ENCODE measurements around the gene IL20. TPM values are rescaled to one million over a fixed set of nuclear protein-coding genes. Genes with fewer than 3 reads are reported as not detected.

Gene IL20
- total and polyA plus RNA-seq, 2 of the 8 experiments (the other 6 are each of a cell fraction or from before 2014, with no cell fraction given): not detected

- POLR2A ChIA-PET (ENCODE audit: partially characterized antibody): no interaction called here
Observed at GRCh38 chr1:206831650-206832049, 33.8 kb upstream of the IL20 start.

More at GRCh38 chr1:206831650-206832049, 33.8 kb upstream of the IL20 start:
- Histone ChIP-seq H2BK120ac (replicated peaks; ENCODE audit: low read depth, low read length) (no peak overlapping the region), H3K23ac (ENCODE audit: insufficient read length) (no peak overlapping the region), H3K9me3 (ENCODE audit: insufficient read depth in 2 of 2, low read depth in 1 of 2, low read length in 1 of 2) (no peaks in the 10 kb centered on the region), H3K4me2 (ENCODE audit: insufficient read depth in 1 of 2, low read depth in 2 of 2, low read length in 2 of 2) (no peak overlapping the region), H4K20me1 (replicated peaks in 1 of 2; ENCODE audit: control insufficient read depth in 1 of 2, insufficient read depth in 2 of 2, low read length in 2 of 2) (peaks cover 0 to 2% of the 10 kb centered on the region in 2 experiments), H2BK20ac (ENCODE audit: low read length) (no peak overlapping the region), H2BK15ac (ENCODE audit: low read length) (no peak overlapping the region), H2AK5ac (ENCODE audit: low read depth, low read length) (no peak overlapping the region), H3K14ac (ENCODE audit: insufficient read length) (no peak overlapping the region), H3K36me3 (ENCODE audit: control insufficient read depth in 2 of 4, insufficient read depth in 4 of 4, low read length in 3 of 4) (no peaks in the 10 kb centered on the region), H3K27ac (ENCODE audit: low read depth, low read length) (no peak overlapping the region), H3K18ac (ENCODE audit: extremely low read depth, low read length) (no peak overlapping the region), H4K5ac (ENCODE audit: insufficient read length, low read depth, low read length) (no peak overlapping the region), H3K4me3 (ENCODE audit: extremely low read depth in 1 of 4, insufficient read depth in 2 of 4, low read depth in 3 of 4, low read length in 4 of 4) (no peak overlapping the region), H2BK12ac (ENCODE audit: low read depth, low read length) (no peak overlapping the region), H3K79me2 (ENCODE audit: control insufficient read depth in 1 of 2, insufficient read depth in 2 of 2, low read length in 2 of 2) (no peaks in the 10 kb centered on the region), H3K4me1 (replicated peaks in 1 of 4; ENCODE audit: control insufficient read depth in 3 of 4, insufficient read depth in 4 of 4, low read length in 3 of 4) (no peaks in the 10 kb centered on the region), H3K9ac (replicated peaks in 1 of 4; ENCODE audit: extremely low read depth in 1 of 4, low read depth in 3 of 4, low read length in 3 of 4) (no peak overlapping the region), H3K27me3 (replicated peaks in 1 of 4; ENCODE audit: control insufficient read depth in 3 of 4, extremely low read depth in 1 of 4, insufficient read depth in 3 of 4, low read length in 3 of 4) (no peaks in the 10 kb centered on the region), H4K8ac (ENCODE audit: extremely low read depth, insufficient read depth, low read length) (no peak overlapping the region), H3K79me1 (ENCODE audit: low read depth, low read length) (no peaks in the 10 kb centered on the region), H2AFZ (ENCODE audit: low read length) (no peak overlapping the region), H3K4ac (replicated peaks; ENCODE audit: insufficient read length, low read depth, low read length) (no peak overlapping the region), H3K56ac (replicated peaks; ENCODE audit: insufficient read length, low read depth, low read length) (no peak overlapping the region), H3K23me2 (ENCODE audit: low read depth, low read length) (no peaks in the 10 kb centered on the region), H2BK5ac (ENCODE audit: low read depth, low read length) (no peak overlapping the region), H4K91ac (replicated peaks; ENCODE audit: insufficient read length, low read length) (no peak overlapping the region)
- peak in 1 of 2 experiments; percentile 10 for DNase-seq (ENCODE audit: low read depth in 1 of 2, low spot score in 2 of 2)
- 92% methylated on average over 4 of the region's 4 CpGs; no CpG with 5 or more reads in 1 of the 2 experiments for WGBS, 2 experiments (ENCODE audit: extremely low coverage in 1 of 2, insufficient coverage in 1 of 2, insufficient read length in 1 of 2, insufficient replicate concordance in 2 of 2, low coverage in 1 of 2, low lambda C conversion rate in 2 of 2, missing lambda C conversion rate in 1 of 2)
- FAIRE-seq: no peak
- CTCF ChIA-PET (ENCODE audit: partially characterized antibody): interaction anchor here (1.0 to 3.5 kb wide), 12 partner anchors 9 to 150 kb away, joined by 3 to 12 read pairs (median 6); partner anchors contain the start of gene IL24
- TF ChIP-seq SP2 (IDR thresholded peaks at IDR 0.05; ENCODE audit: low read length): no peak
- no peak for TF ChIP-seq SIN3A (conservative IDR thresholded peaks at IDR 0.05 in 1 of 2, IDR thresholded peaks at IDR 0.05 in 1 of 2; ENCODE audit: low read depth in 1 of 2, low read length in 2 of 2)
- no peak for TF ChIP-seq NANOG (IDR thresholded peaks at IDR 0.05; ENCODE audit: insufficient read depth, low read depth, low read length, poor library complexity, severe bottlenecking)
- no peak for TF ChIP-seq CTBP2 (IDR thresholded peaks at IDR 0.05; ENCODE audit: borderline replicate concordance, insufficient read depth, insufficient read length, low read length)
- no peak for TF ChIP-seq CEBPB (IDR thresholded peaks at IDR 0.05; ENCODE audit: low read depth, low read length)
- no peak for TF ChIP-seq CREB1 (IDR thresholded peaks at IDR 0.05)
- no peak for TF ChIP-seq SP4 (IDR thresholded peaks at IDR 0.05; ENCODE audit: low read length)
- TF ChIP-seq KDM5A (IDR thresholded peaks at IDR 0.05; ENCODE audit: low read length): no peak

Measured in H1 (cell line).